H1 (cell line): ENCODE data around the gene TIMM10. TPM values are rescaled to one million over a fixed set of nuclear protein-coding genes. Genes with fewer than 3 reads are reported as not detected.

ENCODE experiments used
- CTCF ChIA-PET: fragments of 300-600 bp; sonication (Branson Sonifier 250); formaldehyde crosslinking; loops from one replicate; lab custom pipeline; 2021; ENCODE audit not compliant: partially characterized antibody; lab: Charles Lee
- POLR2A ChIA-PET: fragments of 300-600 bp; sonication (Branson Sonifier 250); formaldehyde crosslinking; loops from one replicate; lab custom pipeline; 2021; ENCODE audit warnings: inconsistent platforms; ENCODE audit not compliant: partially characterized antibody; lab: Charles Lee
- DNase-seq, 2 experiments: peaks; one replicate each; pipeline versions ENCODE4 v3.0.0 to v3.0.0-alpha.2; 2010 to 2022; ENCODE audit warnings: low spot score in 2 of 2, low read depth in 1 of 2, mixed read lengths in 1 of 2
- FAIRE-seq: peaks from 2 replicates; lab custom pipeline; 2011; peaks lifted over from hg19 to GRCh38; lab: Jason Lieb, UNC
- H2AFZ ChIP-seq: 2 replicates; pipeline ENCODE4 v1.8.1; 2012; ENCODE audit warnings: low read length, inconsistent platforms
- H2AK5ac ChIP-seq: 2 replicates; pipeline ENCODE4 v1.6.1; 2013; ENCODE audit warnings: low read depth, low read length
- H2BK120ac ChIP-seq: replicated peaks from 2 replicates; pipeline ENCODE3; 2013; ENCODE audit warnings: low read depth, low read length, inconsistent platforms
- H2BK12ac ChIP-seq: 2 replicates; pipeline ENCODE4 v1.6.1; 2013; ENCODE audit warnings: low read depth, low read length
- H2BK15ac ChIP-seq: 2 replicates; pipeline ENCODE4 v1.6.1; 2013; ENCODE audit warnings: low read length
- H2BK20ac ChIP-seq: 2 replicates; pipeline ENCODE4 v1.6.1; 2013; ENCODE audit warnings: low read length
- H2BK5ac ChIP-seq: 2 replicates; pipeline ENCODE4 v1.6.1; 2013; ENCODE audit warnings: low read depth, low read length
- H3K14ac ChIP-seq: 2 replicates; pipeline ENCODE4 v1.6.1; 2013; ENCODE audit warnings: inconsistent platforms; ENCODE audit not compliant: insufficient read length
- H3K18ac ChIP-seq: 2 replicates; pipeline ENCODE4 v1.6.1; 2013; ENCODE audit warnings: low read length; ENCODE audit errors: extremely low read depth
- H3K23ac ChIP-seq: 2 replicates; pipeline ENCODE4 v1.6.1; 2013; ENCODE audit warnings: inconsistent platforms; ENCODE audit not compliant: insufficient read length
- H3K23me2 ChIP-seq: 2 replicates; pipeline ENCODE4 v1.6.1; 2013; ENCODE audit warnings: low read depth, low read length
- H3K27ac ChIP-seq: 2 replicates; pipeline ENCODE4 v1.6.1; 2011; ENCODE audit warnings: low read depth, low read length, inconsistent platforms
- H3K27me3 ChIP-seq, 4 experiments: replicated peaks in 1 of 4; 1 replicate in 1 of 4; 2 replicates in 3 of 4; pipeline versions ENCODE4 v1.6.1 to v1.8.1; 2011 to 2013; ENCODE audit warnings: low read length in 3 of 4, mild to moderate bottlenecking in 3 of 4, inconsistent platforms in 2 of 4, mixed read lengths in 2 of 4, moderate library complexity in 1 of 4; ENCODE audit not compliant: control insufficient read depth in 3 of 4, insufficient read depth in 3 of 4; ENCODE audit errors: extremely low read depth in 1 of 4
- H3K36me3 ChIP-seq, 4 experiments: 2 replicates each; pipeline versions ENCODE4 v1.6.1 to v1.8.1; 2011 to 2013; ENCODE audit warnings: mild to moderate bottlenecking in 4 of 4, low read length in 3 of 4, moderate library complexity in 2 of 4, control low read depth in 1 of 4, inconsistent platforms in 1 of 4; ENCODE audit not compliant: insufficient read depth in 4 of 4, control insufficient read depth in 2 of 4
- H3K4ac ChIP-seq: replicated peaks from 2 replicates; pipeline ENCODE3; 2013; ENCODE audit warnings: low read length, low read depth, mixed read lengths, inconsistent platforms; ENCODE audit not compliant: insufficient read length
- H3K4me1 ChIP-seq, 4 experiments: replicated peaks in 1 of 4; 1 replicate in 1 of 4; 2 replicates in 3 of 4; pipeline versions ENCODE4 v1.6.1 to v1.8.1; 2011 to 2013; ENCODE audit warnings: low read length in 3 of 4, inconsistent platforms in 2 of 4, mixed read lengths in 1 of 4; ENCODE audit not compliant: insufficient read depth in 4 of 4, control insufficient read depth in 3 of 4
- H3K4me2 ChIP-seq, 2 experiments: 2 replicates each; pipeline versions ENCODE4 v1.6.1 to v1.8.1; 2011 to 2013; ENCODE audit warnings: low read depth in 2 of 2, low read length in 2 of 2, control low read depth in 1 of 2, inconsistent platforms in 1 of 2, mild to moderate bottlenecking in 1 of 2; ENCODE audit not compliant: insufficient read depth in 1 of 2
- H3K4me3 ChIP-seq, 4 experiments: fragments of 200-600, 300-600 bp in 1 of 4; sonication (generic), shearing (Covaris generic), sonication (Bioruptor Twin) in 1 of 4; 2 replicates each; pipeline versions ENCODE4 v1.5.1 to v1.8.1; 2011 to 2016; ENCODE audit warnings: low read length in 4 of 4, low read depth in 3 of 4, control low read depth in 2 of 4, inconsistent platforms in 2 of 4, mild to moderate bottlenecking in 2 of 4, mixed read lengths in 1 of 4, moderate library complexity in 1 of 4; ENCODE audit not compliant: insufficient read depth in 2 of 4; ENCODE audit errors: extremely low read depth in 1 of 4
- H3K56ac ChIP-seq: replicated peaks from 2 replicates; pipeline ENCODE3; 2013; ENCODE audit warnings: low read depth, mild to moderate bottlenecking, mixed read lengths, low read length, inconsistent platforms; ENCODE audit not compliant: insufficient read length
- H3K79me1 ChIP-seq: 2 replicates; pipeline ENCODE4 v1.6.1; 2013; ENCODE audit warnings: low read depth, low read length, control low read depth
- H3K79me2 ChIP-seq, 2 experiments: 2 replicates each; pipeline versions ENCODE4 v1.6.1 to v1.8.1; 2012 to 2013; ENCODE audit warnings: low read length in 2 of 2, mild to moderate bottlenecking in 2 of 2, inconsistent platforms in 1 of 2; ENCODE audit not compliant: insufficient read depth in 2 of 2, control insufficient read depth in 1 of 2
- H3K9ac ChIP-seq, 4 experiments: replicated peaks in 1 of 4; 1 replicate in 1 of 4; 2 replicates in 3 of 4; pipeline versions ENCODE4 v1.6.1 to v1.8.1; 2011 to 2013; ENCODE audit warnings: low read depth in 3 of 4, low read length in 3 of 4, control low read depth in 2 of 4, mild to moderate bottlenecking in 2 of 4, moderate library complexity in 2 of 4, inconsistent platforms in 1 of 4; ENCODE audit errors: extremely low read depth in 1 of 4
- H3K9me3 ChIP-seq, 2 experiments: 2 replicates each; pipeline versions ENCODE4 v1.6.1 to v1.8.1; 2012 to 2013; ENCODE audit warnings: mild to moderate bottlenecking in 2 of 2, moderate library complexity in 2 of 2, control low read depth in 1 of 2, inconsistent platforms in 1 of 2, low read depth in 1 of 2, low read length in 1 of 2, mixed read lengths in 1 of 2; ENCODE audit not compliant: insufficient read depth in 2 of 2
- H4K20me1 ChIP-seq, 2 experiments: replicated peaks in 1 of 2; 2 replicates each; pipeline versions ENCODE3 to v1.8.1; 2011 to 2013; ENCODE audit warnings: inconsistent platforms in 2 of 2, low read length in 2 of 2, mild to moderate bottlenecking in 1 of 2; ENCODE audit not compliant: insufficient read depth in 2 of 2, control insufficient read depth in 1 of 2
- H4K5ac ChIP-seq: 2 replicates; pipeline ENCODE4 v1.6.1; 2013; ENCODE audit warnings: low read length, low read depth, mixed read lengths, inconsistent platforms; ENCODE audit not compliant: insufficient read length
- H4K8ac ChIP-seq: 2 replicates; pipeline ENCODE4 v1.8.0; 2013; ENCODE audit warnings: mild to moderate bottlenecking, moderate library complexity, low read length, inconsistent platforms; ENCODE audit not compliant: insufficient read depth; ENCODE audit errors: extremely low read depth
- H4K91ac ChIP-seq: replicated peaks from 2 replicates; pipeline ENCODE3; 2013; ENCODE audit warnings: low read length, mixed read lengths, inconsistent platforms; ENCODE audit not compliant: insufficient read length
- ATF3 ChIP-seq: IDR thresholded peaks from 2 replicates; pipeline ENCODE4 v1.6.1; 2011; ENCODE audit warnings: low read depth, mild to moderate bottlenecking, low read length; ENCODE audit not compliant: insufficient read depth
- CREB1 ChIP-seq: IDR thresholded peaks from 2 replicates; pipeline ENCODE4 v1.6.1; 2012; ENCODE audit warnings: inconsistent platforms
- MAFK ChIP-seq: IDR thresholded peaks from 2 replicates; pipeline ENCODE4 v1.6.1; 2012; ENCODE audit warnings: low read depth, mild to moderate bottlenecking, improper control_type of control experiment, low read length
- NANOG ChIP-seq: IDR thresholded peaks from 2 replicates; pipeline ENCODE4 v1.6.1; 2011; ENCODE audit warnings: low read length, low read depth, mild to moderate bottlenecking, inconsistent platforms; ENCODE audit not compliant: insufficient read depth, poor library complexity, severe bottlenecking
- POLR2A ChIP-seq, 2 experiments: IDR thresholded peaks; 1 replicate in 1 of 2; 2 replicates in 1 of 2; pipeline ENCODE4 v1.6.1; 2011; ENCODE audit warnings: low read depth in 2 of 2, low read length in 2 of 2, mild to moderate bottlenecking in 2 of 2; ENCODE audit errors: control extremely low read depth in 1 of 2
- POLR2AphosphoS5 ChIP-seq: IDR thresholded peaks from 2 replicates; pipeline ENCODE4 v1.6.1; 2011; ENCODE audit warnings: low read depth, low read length
- RFX5 ChIP-seq: IDR thresholded peaks from 2 replicates; pipeline ENCODE4 v1.6.1; 2011; ENCODE audit warnings: low read depth, low read length, improper control_type of control experiment, borderline replicate concordance
- RXRA ChIP-seq: IDR thresholded peaks from 2 replicates; pipeline ENCODE4 v1.6.1; 2011; ENCODE audit warnings: low read depth, mild to moderate bottlenecking, low read length, moderate library complexity; ENCODE audit not compliant: insufficient read depth
- SIRT6 ChIP-seq: IDR thresholded peaks from one replicate; pipeline ENCODE4 v1.7.1; 2012; ENCODE audit warnings: low read length, inconsistent platforms
- YY1 ChIP-seq: IDR thresholded peaks from 2 replicates; pipeline ENCODE4 v1.6.1; 2011; ENCODE audit warnings: low read depth, mild to moderate bottlenecking, low read length
- WGBS, 2 experiments: shearing (Covaris generic) in 1 of 2; methylation state at CpG; one replicate each; pipeline versions ENCODE4 v1.1.6 to v1.1.7; 2013 to 2015; ENCODE audit warnings: low lambda C conversion rate in 2 of 2, mixed read lengths in 2 of 2, inconsistent platforms in 1 of 2, low coverage in 1 of 2, missing lambda C conversion rate in 1 of 2; ENCODE audit not compliant: insufficient replicate concordance in 2 of 2, insufficient coverage in 1 of 2, insufficient read length in 1 of 2; ENCODE audit errors: extremely low coverage in 1 of 2, missing lambda C conversion rate in 1 of 2; 5-methylcytosine and 5-hydroxymethylcytosine counted together
- polyA plus RNA-seq, 7 experiments: library from polyadenylated mRNA; depleted of rRNA in 3 of 7; stranded (reverse) in 5 of 7; unstranded in 2 of 7; fragments of >200 nt in 5 of 7; fragments of 200-250 nt in 2 of 7; gene quantifications; 1 replicate in 5 of 7; 2 replicates in 1 of 7; 4 replicates in 1 of 7; pipeline versions ENCODE4 v1.2.1 to v1.2.3, GENCODE V29; 2011 to 2013; ENCODE audit warnings: missing spikeins in 2 of 7, mixed read lengths in 2 of 7
- total RNA-seq: library from RNA; stranded (reverse); fragmentation: NEBNext Ultra II Directional; extraction: Animal tissue kit (Norgen Biotek cat#: 25700); gene quantifications from 2 replicates; pipeline ENCODE4 v1.2.1, GENCODE V29; 2021
- TF ChIP-seq, protein P1 (sequence below): IDR thresholded peaks from 2 replicates; pipeline ENCODE4 v1.6.1; 2011; ENCODE audit warnings: low read length, improper control_type of control experiment

TIMM10 gene
- total and polyA plus RNA-seq, 2 of the 8 experiments (the other 6 are each of a cell fraction or from before 2014, with no cell fraction given): 117 to 227 TPM

- Histone ChIP-seq H2BK120ac (no peak overlapping the region), H3K79me2 (peaks cover 0 to 19% of the 10 kb centered on the region in 2 experiments; a peak in 3 of 4 replicates), H3K4me1 (peaks cover 3 to 10% (median 5%) of the 10 kb centered on the region in 4 experiments), H2BK5ac (no peak overlapping the region), H3K18ac (no peak overlapping the region), H4K91ac (no peak overlapping the region), H4K8ac (no peak overlapping the region), H3K4me2 (peak overlapping the region; percentile 56 to 95), H3K23ac (no peak overlapping the region), H3K9me3 (no peaks in the 10 kb centered on the region), H3K27ac (no peak overlapping the region), H2AK5ac (peak overlapping the region; percentile 13; the same call in 1 of the 2 replicates), H3K4me3 (peak overlapping the region; percentile 49 to 76 (median 68); a peak in 4 of 8 replicates), H3K14ac (no peak overlapping the region), H3K79me1 (peaks cover 2% of the 10 kb centered on the region; the same call in 1 of the 2 replicates), H2AFZ (no peak overlapping the region), H4K20me1 (peaks cover 2 to 3% of the 10 kb centered on the region in 2 experiments), H2BK15ac (no peak overlapping the region), H2BK12ac (no peak overlapping the region), H3K27me3 (peaks cover 0 to 21% (median 10%) of the 10 kb centered on the region in 4 experiments; a peak in 4 of 7 replicates), H4K5ac (no peak overlapping the region), H3K9ac (no peak overlapping the region; a peak in 1 of 7 replicates), H3K23me2 (peaks cover 19% of the 10 kb centered on the region; the same call in 1 of the 2 replicates), H3K4ac (no peak overlapping the region), H3K36me3 (no peaks in the 10 kb centered on the region), H2BK20ac (no peak overlapping the region), H3K56ac (no peak overlapping the region)
- 50% methylated on average over 1 of the region's 1 CpG; no CpG with 5 or more reads in 1 of the 2 experiments for WGBS, 2 experiments
- TF ChIP-seq RXRA (no peak), SIRT6 (no peak), NANOG (no peak), ATF3 (no peak), POLR2AphosphoS5 (no peak), CREB1 (no peak), RFX5 (no peak), MAFK (no peak), POLR2A (IDR thresholded peaks at IDR 0.05; ENCODE audit: control extremely low read depth in 1 of 2, low read depth in 2 of 2, low read length in 2 of 2) (no peak), YY1 (no peak)
- TF ChIP-seq, protein P1, sequence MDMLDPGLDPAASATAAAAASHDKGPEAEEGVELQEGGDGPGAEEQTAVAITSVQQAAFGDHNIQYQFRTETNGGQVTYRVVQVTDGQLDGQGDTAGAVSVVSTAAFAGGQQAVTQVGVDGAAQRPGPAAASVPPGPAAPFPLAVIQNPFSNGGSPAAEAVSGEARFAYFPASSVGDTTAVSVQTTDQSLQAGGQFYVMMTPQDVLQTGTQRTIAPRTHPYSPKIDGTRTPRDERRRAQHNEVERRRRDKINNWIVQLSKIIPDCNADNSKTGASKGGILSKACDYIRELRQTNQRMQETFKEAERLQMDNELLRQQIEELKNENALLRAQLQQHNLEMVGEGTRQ: no peak
- CTCF ChIA-PET: interaction anchor here (0.9 to 25.4 kb wide), 6 partner anchors 14 to 168 kb away, joined by 3 to 1146 read pairs (median 6); partner anchors contain the start of gene TIMM10
- POLR2A ChIA-PET: interaction anchor here (1.1 to 8.4 kb wide), 13 partner anchors 8 to 228 kb away, joined by 3 to 110 read pairs (median 33); partner anchors contain the start of genes RTN4RL2, SELENOH, TIMM10 and YPEL4
- no peak for FAIRE-seq
- DNase-seq: no peak
Measured at GRCh38 chr11:57513452-57513795, 17.1 kb downstream of the TIMM10 start.
